GM19372 (cell line): Measurements from ENCODE around the gene ETV3.

Experiments
- ATAC-seq: cut with Tn5 transposase; IDR thresholded peaks from one replicate; pipeline ENCODE4 v1.9.1; 2021; ENCODE audit warnings: mild to moderate bottlenecking, low read depth, moderate library complexity; ENCODE audit not compliant: unreplicated experiment

The ETV3 gene

GRCh38 chr1:157162345-157162744 is 24.1 kb upstream of the ETV3 start:
- no peak for ATAC-seq

- no peak for ATAC-seq
These were observed 23.7 kb upstream of the ETV3 start for GRCh38 chr1:157161901-157162300.

GRCh38 chr1:157158967-157159366 is 20.8 kb upstream of the ETV3 start:
- no peak for ATAC-seq

GRCh38 chr1:157157501-157158190 is 19.5 kb upstream of the ETV3 start:
- no peak for ATAC-seq

- ATAC-seq = no peak
These were observed 17.9 kb upstream of the ETV3 start for GRCh38 chr1:157156058-157156541.

DNA sequence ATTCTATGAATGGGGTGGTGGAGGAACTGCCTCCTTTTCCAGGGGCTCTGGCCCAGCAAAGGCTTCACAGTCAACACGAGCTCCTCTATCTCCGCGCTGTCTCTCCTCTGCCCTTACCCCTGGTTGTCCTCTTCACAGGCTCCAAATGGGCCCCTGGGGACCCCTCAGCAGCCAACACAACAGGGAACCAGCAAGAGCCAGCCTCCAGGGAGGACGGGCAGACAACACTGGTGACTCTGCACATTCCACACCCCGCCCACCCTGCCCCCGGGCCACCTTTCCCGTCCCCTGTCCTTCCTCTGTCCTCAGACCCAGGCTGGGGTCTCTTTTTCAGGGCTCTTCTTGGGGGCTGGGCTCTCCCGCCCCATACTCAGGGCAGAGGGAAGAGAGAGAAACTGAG is 17.5 kb upstream of the ETV3 start:
- ATAC-seq = no peak

DNA sequence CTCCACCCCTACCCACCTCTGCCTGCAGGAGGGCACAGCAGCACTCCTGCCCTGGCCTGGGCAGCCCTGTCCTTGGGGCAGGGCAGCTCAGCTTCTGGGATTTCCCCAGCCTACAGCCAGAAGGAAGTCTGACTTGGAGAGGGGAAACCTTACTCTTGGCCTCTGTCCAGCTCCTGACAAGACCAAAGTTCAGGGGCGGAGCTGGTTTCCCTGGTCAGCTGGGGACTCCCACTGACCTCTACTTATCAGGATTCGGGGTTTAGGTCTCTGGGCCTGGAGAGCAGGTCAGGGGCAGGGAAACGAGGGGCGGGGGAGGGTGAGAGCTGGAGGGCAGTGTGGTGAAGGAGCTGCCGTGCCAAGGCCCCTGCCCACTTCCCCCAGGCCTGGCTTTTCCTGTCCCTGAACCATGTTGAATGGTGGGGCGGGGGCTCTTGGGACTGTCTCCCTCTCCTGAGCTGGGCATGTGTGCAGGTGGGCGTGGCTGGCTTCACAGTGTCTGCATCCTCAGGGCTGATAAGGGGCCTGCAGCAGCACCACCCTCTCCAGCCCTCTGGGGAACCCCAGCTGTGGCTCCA is 16.8 kb upstream of the ETV3 start:
- ATAC-seq = no peak

GRCh38 chr1:157154291-157154690 is 16.1 kb upstream of the ETV3 start:
- ATAC-seq = no peak

DNA sequence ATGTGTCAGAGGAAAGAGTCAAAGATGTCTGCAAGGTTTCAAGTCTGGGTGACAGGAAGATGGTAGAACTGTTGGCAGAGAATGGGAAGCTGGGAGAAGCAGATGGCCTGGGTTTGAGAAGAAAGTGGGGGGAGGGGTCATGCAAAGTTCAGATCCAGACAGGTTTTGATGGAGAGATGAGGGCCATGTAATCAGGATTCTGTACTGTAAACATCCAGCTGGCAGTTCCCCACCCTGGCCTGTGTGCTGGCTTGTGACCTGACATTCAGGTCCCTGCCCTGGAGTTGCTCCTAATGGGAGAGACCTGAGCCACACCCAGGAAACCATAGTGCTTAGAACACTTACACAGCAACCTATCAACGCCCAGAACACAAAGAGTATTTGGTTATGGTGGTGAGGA is 15.6 kb upstream of the ETV3 start:
- no peak for ATAC-seq

DNA sequence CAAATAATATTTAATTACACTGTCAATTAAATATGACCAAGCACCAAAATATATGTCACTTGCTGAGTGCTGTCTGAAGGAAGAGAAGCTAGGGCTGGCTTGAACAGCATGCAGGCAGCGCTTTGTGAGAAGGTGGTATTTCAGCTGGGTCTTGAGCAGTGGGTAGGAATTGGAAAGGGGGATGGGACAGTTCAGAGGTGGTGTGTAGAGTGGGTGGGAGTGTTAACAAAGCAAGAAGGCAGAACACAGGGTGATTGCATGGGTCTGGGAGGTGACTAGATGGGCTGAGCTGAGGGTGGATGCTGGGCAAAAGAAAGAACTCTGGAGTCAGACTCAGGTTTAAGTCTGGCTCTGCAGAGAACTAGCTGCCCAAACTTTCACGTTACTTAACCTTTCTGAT is 14.3 kb upstream of the ETV3 start:
- ATAC-seq = no peak

DNA sequence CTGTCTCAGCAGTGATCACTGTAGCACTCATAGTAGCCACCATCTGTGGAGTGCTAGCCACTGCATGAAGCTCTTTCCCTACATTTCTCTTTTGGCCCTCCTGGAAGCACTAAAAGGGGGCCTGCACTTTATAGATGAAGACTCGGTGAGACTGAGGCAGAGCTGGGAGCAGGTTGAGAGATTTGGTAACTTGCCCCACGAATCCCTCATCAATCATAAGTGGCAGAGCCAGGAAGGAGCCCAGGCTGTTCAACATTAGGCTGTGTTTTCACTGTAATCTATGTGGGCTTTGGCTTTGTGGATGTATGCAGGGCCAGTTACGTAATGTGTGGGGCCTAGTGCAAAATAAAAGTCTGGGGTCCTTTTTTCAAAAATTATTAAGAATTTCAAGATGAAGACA is 13.3 kb upstream of the ETV3 start:
- ATAC-seq = no peak

DNA sequence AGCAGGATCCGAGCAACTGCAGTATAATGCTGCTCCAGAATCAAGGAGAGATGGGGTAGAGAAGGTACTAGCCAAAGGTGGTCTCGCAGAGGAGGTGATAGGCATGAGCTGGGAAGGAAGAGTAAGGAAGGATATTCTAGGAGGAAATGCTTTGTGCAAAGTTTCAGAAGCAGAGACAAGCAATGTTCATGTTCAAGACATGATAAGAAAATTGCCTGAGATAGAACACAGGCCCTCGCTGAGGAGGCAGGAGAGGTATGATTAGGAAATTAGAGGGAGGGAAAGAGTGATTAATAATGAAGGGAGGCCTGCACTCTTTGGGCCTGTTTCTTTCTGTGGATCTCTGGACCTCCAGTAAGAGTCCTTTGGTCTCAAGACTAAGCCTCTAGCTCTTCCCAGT is 12.9 kb upstream of the ETV3 start:
- no peak for ATAC-seq

- no peak for ATAC-seq
These were observed 12.4 kb upstream of the ETV3 start for GRCh38 chr1:157150631-157151030.

- no peak for ATAC-seq
These were observed 9.9 kb upstream of the ETV3 start for GRCh38 chr1:157147906-157148700.

DNA sequence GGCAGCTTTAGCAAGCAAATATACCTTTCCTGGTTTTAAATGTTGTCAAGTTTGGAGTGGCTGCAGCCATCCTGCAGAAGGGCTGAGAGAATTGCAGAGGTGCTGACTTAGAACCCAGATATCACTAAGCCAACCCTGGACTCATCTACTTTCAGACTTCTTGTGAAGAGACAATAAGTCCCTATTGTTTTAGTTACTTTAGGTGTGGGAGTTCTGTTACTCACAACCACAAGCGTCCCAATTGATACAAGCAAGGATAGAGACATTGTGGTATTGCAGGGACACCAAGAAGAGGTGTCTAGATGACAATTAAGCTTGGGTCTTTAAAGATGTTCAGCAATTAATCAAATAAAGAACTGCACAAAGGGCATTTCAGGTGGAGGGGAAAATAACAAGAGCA is 8.8 kb upstream of the ETV3 start:
- ATAC-seq = no peak

GRCh38 chr1:157146244-157146643 is 8.0 kb upstream of the ETV3 start:
- ATAC-seq = no peak

- ATAC-seq = no peak
These were observed 6.9 kb upstream of the ETV3 start for GRCh38 chr1:157145076-157145475.

- ATAC-seq = no peak
These were observed 6.3 kb upstream of the ETV3 start for GRCh38 chr1:157144509-157144908.

DNA sequence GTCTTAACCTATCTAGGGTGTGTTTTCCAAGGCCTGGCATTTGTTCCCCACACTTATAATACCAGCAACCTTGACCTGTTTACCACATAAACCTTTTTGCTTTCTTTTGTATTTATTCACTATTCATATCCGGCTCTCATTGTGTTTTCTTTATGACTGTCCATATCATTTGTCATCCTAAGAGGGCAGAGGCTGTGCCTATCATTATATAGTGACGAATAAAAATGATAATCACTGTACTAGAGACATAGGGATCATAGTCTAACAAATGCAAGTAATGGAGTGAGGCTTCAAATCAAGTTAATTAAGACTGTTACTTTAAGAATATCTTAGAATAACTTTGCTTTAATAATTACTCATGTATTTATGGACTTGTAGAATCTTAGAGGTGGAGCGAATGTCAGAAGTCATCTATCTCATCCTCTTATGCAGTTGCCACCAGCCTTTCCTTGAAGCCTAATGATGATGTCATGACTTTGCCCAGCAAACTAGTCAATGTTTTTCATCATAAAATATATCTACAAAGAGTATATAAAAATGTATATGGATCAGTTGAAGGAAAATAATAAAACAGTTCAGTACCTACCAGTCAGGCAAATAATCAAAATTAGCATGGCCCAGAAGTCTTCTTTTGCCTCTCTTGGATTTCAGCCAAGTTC is 4.7 kb upstream of the ETV3 start:
- ATAC-seq = no peak

- no peak for ATAC-seq
These were observed 4.0 kb upstream of the ETV3 start for GRCh38 chr1:157142201-157142600.

DNA sequence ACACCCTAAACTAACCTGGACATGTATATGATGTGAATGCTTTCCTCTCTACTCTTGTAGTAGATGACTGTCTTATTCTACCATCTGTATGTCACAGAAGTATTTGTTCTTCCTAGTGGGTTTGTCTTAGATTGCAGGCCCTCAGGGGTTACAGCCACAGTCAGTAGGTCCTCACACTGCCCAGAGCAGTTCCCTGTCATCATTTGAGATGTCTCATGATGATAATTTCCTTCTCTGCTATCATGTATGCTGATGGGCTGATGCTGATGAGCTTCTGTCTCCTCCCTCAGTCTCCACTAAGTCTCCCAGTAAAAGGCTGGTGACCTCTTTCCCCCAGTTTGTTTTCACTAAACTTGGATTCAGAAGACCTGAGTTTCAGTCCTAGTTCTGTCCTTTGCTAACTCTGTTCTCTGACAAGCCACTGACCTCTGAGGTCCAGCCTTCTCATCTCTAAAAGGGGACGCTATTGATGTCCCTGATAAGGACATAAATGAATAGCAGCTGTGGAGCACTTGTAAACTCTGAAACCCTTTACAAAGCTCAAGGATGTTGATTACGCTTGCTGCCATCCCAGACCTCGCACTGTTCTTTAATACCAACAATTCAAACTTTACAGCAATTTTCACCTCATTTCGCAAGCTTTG is 3.1 kb upstream of the ETV3 start:
- no peak for ATAC-seq
